RWPE1 (cell line): ENCODE results near the gene COX6B2.
A peak's percentile ranks its signal among the peaks of the same experiment; 100 is the strongest.

ENCODE experiments used
- CTCF ChIA-PET: fragments of 350-600 bp; sonication (Branson Sonifier 250); formaldehyde crosslinking; extraction: SDS; loops from one replicate; lab custom pipeline; 2021; lab: Yijun Ruan, JAX
- POLR2A ChIA-PET: fragments of 400-600 bp; formaldehyde crosslinking; extraction: SDS; loops from one replicate; lab custom pipeline; 2020; ENCODE audit warnings: antibody characterized with exemption; ENCODE audit not compliant: low non-redundant PET; lab: Yijun Ruan, JAX
- DNase-seq: peaks from one replicate; pipeline ENCODE4 v3.0.0; 2012; ENCODE audit warnings: low spot score
- H3K27ac ChIP-seq: fragments of 450-650 bp; 2 replicates; pipeline ENCODE4 v1.5.1; 2017
- TF ChIP-seq, protein P1 (sequence below): fragments of 450-650 bp; conservative IDR thresholded peaks from 2 replicates; pipeline ENCODE4 v1.5.1; 2017; ENCODE audit warnings: low read depth, mild to moderate bottlenecking

Gene COX6B2

DNA sequence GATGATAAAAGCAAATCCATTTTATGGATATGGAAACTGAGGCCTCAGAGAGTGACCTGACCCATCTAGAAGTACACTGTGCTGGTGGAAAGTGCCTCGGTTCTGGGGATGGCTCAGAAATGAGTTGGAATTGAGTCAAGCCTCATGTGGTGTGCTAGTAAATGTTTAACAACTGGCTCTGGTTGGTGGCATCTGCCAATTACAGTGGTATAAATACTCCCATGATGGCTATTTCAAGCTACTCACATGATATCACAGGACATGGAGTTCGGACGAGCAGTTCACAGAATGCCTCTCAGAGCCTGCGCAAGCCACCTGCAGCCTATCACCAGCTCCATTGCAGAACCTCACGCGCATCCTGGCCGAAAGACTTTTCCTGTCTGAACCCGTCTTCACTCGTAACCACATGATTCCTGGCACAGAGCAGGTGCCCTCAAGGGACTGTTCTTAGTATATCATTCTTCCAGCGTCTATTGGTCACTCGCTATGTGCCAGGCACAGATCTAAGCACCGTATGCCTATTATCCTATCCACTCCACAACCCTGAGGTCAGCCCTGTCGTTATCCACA lies 38.5 kb downstream of the COX6B2 start:
- peak overlapping the region; percentile 25 for H3K27ac ChIP-seq
- TF ChIP-seq, protein P1, sequence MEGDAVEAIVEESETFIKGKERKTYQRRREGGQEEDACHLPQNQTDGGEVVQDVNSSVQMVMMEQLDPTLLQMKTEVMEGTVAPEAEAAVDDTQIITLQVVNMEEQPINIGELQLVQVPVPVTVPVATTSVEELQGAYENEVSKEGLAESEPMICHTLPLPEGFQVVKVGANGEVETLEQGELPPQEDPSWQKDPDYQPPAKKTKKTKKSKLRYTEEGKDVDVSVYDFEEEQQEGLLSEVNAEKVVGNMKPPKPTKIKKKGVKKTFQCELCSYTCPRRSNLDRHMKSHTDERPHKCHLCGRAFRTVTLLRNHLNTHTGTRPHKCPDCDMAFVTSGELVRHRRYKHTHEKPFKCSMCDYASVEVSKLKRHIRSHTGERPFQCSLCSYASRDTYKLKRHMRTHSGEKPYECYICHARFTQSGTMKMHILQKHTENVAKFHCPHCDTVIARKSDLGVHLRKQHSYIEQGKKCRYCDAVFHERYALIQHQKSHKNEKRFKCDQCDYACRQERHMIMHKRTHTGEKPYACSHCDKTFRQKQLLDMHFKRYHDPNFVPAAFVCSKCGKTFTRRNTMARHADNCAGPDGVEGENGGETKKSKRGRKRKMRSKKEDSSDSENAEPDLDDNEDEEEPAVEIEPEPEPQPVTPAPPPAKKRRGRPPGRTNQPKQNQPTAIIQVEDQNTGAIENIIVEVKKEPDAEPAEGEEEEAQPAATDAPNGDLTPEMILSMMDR: no peak
- ChIA-PET CTCF (interaction anchor here (0.6 to 0.7 kb wide), 2 partner anchors 14 to 75 kb away, joined by 3 read pairs; no protein-coding TSS in a partner anchor), POLR2A (interaction anchor here (0.5 kb wide), 1 partner anchor 45 kb away, joined by 6 read pairs; no protein-coding TSS in a partner anchor)
- DNase-seq: peak; percentile 36

- CTCF ChIA-PET: interaction anchor here (0.6 kb wide), 1 partner anchor 55 kb away, joined by 3 read pairs; no protein-coding TSS in a partner anchor
- TF ChIP-seq, protein P1: no peak
These were observed 40.1 kb downstream of the COX6B2 start for GRCh38 chr19:55314396-55314795.

GRCh38 chr19:55312621-55313512 lies 41.7 kb downstream of the COX6B2 start:
- no peak for DNase-seq
- POLR2A ChIA-PET: interaction anchor here (0.6 kb wide), 1 partner anchor 71 kb away, joined by 3 read pairs; no protein-coding TSS in a partner anchor
- H3K27ac ChIP-seq: peak overlapping the region; percentile 39
- TF ChIP-seq, protein P1: no peak
- CTCF ChIA-PET: interaction anchor here (0.5 to 1.6 kb wide), 4 partner anchors 10 to 339 kb away, joined by 3 read pairs; no protein-coding TSS in a partner anchor

More at GRCh38 chr19:55314396-55314795, 40.1 kb downstream of the COX6B2 start:
- H3K27ac ChIP-seq: peak overlapping the region; percentile 39; the same call in 1 of the 2 replicates
- no peak for DNase-seq
- POLR2A ChIA-PET: no interaction called here

GRCh38 chr19:55311797-55312196 lies 42.7 kb downstream of the COX6B2 start:
- TF ChIP-seq, protein P1: no peak
- CTCF ChIA-PET: interaction anchor here (1.2 to 1.6 kb wide), 2 partner anchors 9 to 14 kb away, joined by 3 read pairs; no protein-coding TSS in a partner anchor
- no peak for DNase-seq
- POLR2A ChIA-PET: no interaction called here
- no peak overlapping the region for H3K27ac ChIP-seq

GRCh38 chr19:55311397-55311796 lies 43.1 kb downstream of the COX6B2 start:
- no peak overlapping the region for H3K27ac ChIP-seq
- CTCF ChIA-PET: no interaction called here
- POLR2A ChIA-PET: no interaction called here
- TF ChIP-seq, protein P1: no peak
- DNase-seq: no peak

GRCh38 chr19:55310498-55310897 lies 44.0 kb downstream of the COX6B2 start:
- no peak for DNase-seq
- TF ChIP-seq, protein P1: no peak
- ChIA-PET POLR2A (no interaction called here), CTCF (no interaction called here)
- no peak overlapping the region for H3K27ac ChIP-seq
